Sigmoid colon (tissue), 7 donors: ENCODE data around the gene GNB5. TPM values are rescaled to one million over a fixed set of nuclear protein-coding genes. Genes with fewer than 3 reads are reported as not detected.

Source experiments
- DNase-seq: peaks from one replicate; pipeline ENCODE4 v3.0.0-alpha.2; 2019
- H3K27ac ChIP-seq, 4 donors: fragments of 200-600 bp; sonication (generic); one replicate each; pipeline ENCODE4 v1.5.1; 2016 to 2019; ENCODE audit warnings: mild to moderate bottlenecking in 1 of 4
- H3K27me3 ChIP-seq, 3 donors: fragments of 200-600 bp; sonication (generic); one replicate each; pipeline ENCODE4 v1.5.1; 2019; ENCODE audit warnings: mild to moderate bottlenecking in 1 of 3
- H3K36me3 ChIP-seq, 4 donors: fragments of 200-600 bp; sonication (generic); one replicate each; pipeline ENCODE4 v1.5.1; 2016 to 2019
- H3K4me1 ChIP-seq, 4 donors: fragments of 200-600 bp; sonication (generic); one replicate each; pipeline ENCODE4 v1.5.1; 2017 to 2019
- H3K4me3 ChIP-seq, 4 donors: fragments of 200-600 bp; sonication (generic); one replicate each; pipeline ENCODE4 v1.5.1; 2017 to 2019; ENCODE audit warnings: mild to moderate bottlenecking in 2 of 4, moderate library complexity in 1 of 4
- H3K9me3 ChIP-seq, 4 donors: fragments of 200-600 bp in 3 of 4; sonication (generic) in 3 of 4; one replicate each; pipeline versions ENCODE4 v1.5.1 to v1.6.1; 2013 to 2019
- EP300 ChIP-seq, 4 donors: sonication (generic); formaldehyde crosslinking; IDR thresholded peaks; one replicate each; pipeline ENCODE4 v1.6.1; 2017; ENCODE audit warnings: antibody characterized with exemption in 4 of 4
- POLR2A ChIP-seq, 2 donors: fragments of 450-650 bp; IDR thresholded peaks; one replicate each; pipeline ENCODE4 v1.6.1; 2016; ENCODE audit warnings: antibody characterized with exemption in 2 of 2, mild to moderate bottlenecking in 2 of 2, moderate library complexity in 2 of 2
- POLR2AphosphoS5 ChIP-seq, 4 donors: sonication (generic); formaldehyde crosslinking; IDR thresholded peaks; one replicate each; pipeline ENCODE4 v1.6.1; 2017; ENCODE audit warnings: antibody characterized with exemption in 4 of 4
- WGBS, 2 donors: extraction: QIAGEN DNeasy Blood & Tissue Kit; methylation state at CpG; one replicate each; pipeline ENCODE4 v1.1.7; 2013; 5-methylcytosine and 5-hydroxymethylcytosine counted together
- intact Hi-C: fragments of 100-400 bp; cut with DNase I; formaldehyde crosslinking; loops from one replicate; pipeline ENCODE4 v1.15.1; 2023
- polyA plus RNA-seq, 3 donors: library from polyadenylated mRNA; stranded (reverse); fragments of 200-250 nt; gene quantifications; one replicate each; pipeline ENCODE4 v1.2.3, GENCODE V29; 2013
- total RNA-seq, 4 donors: library from RNA; depleted of rRNA; stranded (reverse); fragments of >200 nt; gene quantifications; one replicate each; pipeline ENCODE4 v1.1.0, GENCODE V29; 2016
- TF ChIP-seq, protein P1 (sequence below), 4 experiments: fragments of 450-650 bp in 3 of 4; fragments of 200-600 bp in 1 of 4; IDR thresholded peaks; one replicate each; pipeline ENCODE4 v1.5.1; 2016 to 2019; ENCODE audit warnings: antibody characterized with exemption in 4 of 4, mild to moderate bottlenecking in 3 of 4, moderate library complexity in 2 of 4
- donor health status: healthy with polysubstance abuse.
- donor health status: Bipolar disorder and iron deficiency.
- donor health status: healthy.

GNB5 gene
- total and polyA plus RNA-seq, 7 donors: 7.8 to 39.9 (median 31.9) TPM

DNA sequence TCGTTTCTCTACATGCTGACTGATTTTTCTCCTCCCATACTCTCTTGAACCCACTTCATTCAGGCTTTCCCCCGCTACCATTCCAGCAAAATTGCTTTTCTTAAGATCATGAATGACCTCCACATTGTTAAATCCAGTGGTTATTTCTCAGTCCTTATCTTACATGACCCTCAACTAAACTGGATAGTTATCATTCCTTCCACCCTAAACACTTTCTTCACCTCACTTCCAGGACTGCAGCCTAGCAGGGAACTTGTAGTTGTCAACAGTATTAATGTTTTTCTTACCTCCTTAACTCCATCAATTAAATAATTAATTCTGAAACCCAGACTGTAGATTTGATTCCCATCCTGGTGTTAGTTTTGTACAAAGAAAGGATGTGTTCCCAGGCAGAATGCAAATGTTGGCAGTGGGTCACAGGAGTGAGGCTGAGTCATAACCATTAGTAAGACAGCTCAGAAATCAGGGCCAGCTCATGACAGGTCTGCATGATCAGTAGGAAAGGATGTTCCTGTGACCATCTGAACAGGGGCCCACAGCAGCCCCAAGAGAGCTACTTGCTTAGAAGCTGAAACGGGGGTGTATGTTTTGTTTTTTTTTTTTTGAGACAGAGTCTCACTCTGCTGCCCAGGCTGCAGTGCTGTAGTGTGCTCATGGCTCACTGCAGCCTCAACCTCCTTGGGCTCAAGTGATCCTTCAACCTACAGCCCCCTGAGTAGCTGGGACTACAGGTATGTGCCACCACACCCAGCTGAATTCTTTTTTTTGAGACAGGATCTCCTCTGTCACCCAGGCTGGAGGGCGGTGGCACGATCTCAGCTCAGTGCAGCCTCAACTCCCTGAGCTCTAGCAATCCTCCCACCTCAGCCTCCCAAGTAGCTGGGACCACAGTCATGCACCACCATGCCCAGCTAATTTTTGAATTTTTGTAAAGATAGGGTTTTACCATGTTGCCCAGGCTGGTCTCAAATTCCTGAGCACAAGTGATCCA, 87.7 kb downstream of the GNB5 start:
- intact Hi-C loops: no loop called here
- Histone ChIP-seq H3K36me3 (no peaks in the 10 kb centered on the region), H3K27ac (peak overlapping the region in 1 of 4 donors; percentile 61), H3K4me1 (peaks cover 0 to 11% (median 8%) of the 10 kb centered on the region in 4 donors), H3K9me3 (no peaks in the 10 kb centered on the region), H3K27me3 (peaks cover 0 to 4% (median 3%) of the 10 kb centered on the region in 3 donors), H3K4me3 (no peak overlapping the region)
- peak in 1 of 4 donors; percentile 66 for TF ChIP-seq POLR2AphosphoS5 (IDR thresholded peaks at IDR 0.05)
- no peak for TF ChIP-seq POLR2A (IDR thresholded peaks at IDR 0.05)
- TF ChIP-seq, protein P1, sequence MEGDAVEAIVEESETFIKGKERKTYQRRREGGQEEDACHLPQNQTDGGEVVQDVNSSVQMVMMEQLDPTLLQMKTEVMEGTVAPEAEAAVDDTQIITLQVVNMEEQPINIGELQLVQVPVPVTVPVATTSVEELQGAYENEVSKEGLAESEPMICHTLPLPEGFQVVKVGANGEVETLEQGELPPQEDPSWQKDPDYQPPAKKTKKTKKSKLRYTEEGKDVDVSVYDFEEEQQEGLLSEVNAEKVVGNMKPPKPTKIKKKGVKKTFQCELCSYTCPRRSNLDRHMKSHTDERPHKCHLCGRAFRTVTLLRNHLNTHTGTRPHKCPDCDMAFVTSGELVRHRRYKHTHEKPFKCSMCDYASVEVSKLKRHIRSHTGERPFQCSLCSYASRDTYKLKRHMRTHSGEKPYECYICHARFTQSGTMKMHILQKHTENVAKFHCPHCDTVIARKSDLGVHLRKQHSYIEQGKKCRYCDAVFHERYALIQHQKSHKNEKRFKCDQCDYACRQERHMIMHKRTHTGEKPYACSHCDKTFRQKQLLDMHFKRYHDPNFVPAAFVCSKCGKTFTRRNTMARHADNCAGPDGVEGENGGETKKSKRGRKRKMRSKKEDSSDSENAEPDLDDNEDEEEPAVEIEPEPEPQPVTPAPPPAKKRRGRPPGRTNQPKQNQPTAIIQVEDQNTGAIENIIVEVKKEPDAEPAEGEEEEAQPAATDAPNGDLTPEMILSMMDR (IDR thresholded peaks at IDR 0.05): no peak
- peak; percentile 91 for DNase-seq
- WGBS, 2 donors: 78 to 83% methylated on average over 5 of the region's 5 CpGs

DNA sequence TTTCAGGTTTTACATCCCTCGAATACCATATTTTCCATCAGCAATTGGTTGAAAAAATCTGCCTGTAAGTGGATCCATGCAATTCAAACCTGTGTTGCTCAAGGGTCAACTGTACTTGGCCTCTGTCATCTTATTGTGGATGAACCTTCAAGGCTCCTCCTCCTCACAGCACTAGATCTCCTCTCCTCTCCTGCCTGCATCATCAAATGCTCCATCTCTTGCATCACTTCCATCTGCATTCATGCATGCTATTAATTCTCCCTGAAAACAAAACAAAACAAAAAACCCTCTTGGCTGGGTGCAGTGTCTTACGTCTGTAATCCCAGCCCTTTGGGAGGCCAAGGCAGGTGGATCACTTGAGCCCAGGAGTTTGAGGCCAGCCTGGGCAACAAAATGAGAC, 88.7 kb downstream of the GNB5 start:
- DNase-seq: no peak
- Histone ChIP-seq H3K9me3 (no peaks in the 10 kb centered on the region), H3K4me3 (no peak overlapping the region), H3K4me1 (peaks cover 0 to 11% (median 8%) of the 10 kb centered on the region in 4 donors), H3K36me3 (no peaks in the 10 kb centered on the region), H3K27me3 (no peaks in the 10 kb centered on the region), H3K27ac (peak overlapping the region in 1 of 4 donors; percentile 61)
- 87 to 91% methylated on average over 2 of the region's 2 CpGs for WGBS, 2 donors
- TF ChIP-seq POLR2AphosphoS5 (IDR thresholded peaks at IDR 0.05): no peak
- no peak for TF ChIP-seq EP300 (IDR thresholded peaks at IDR 0.05)
- no peak for TF ChIP-seq POLR2A (IDR thresholded peaks at IDR 0.05)
- TF ChIP-seq, protein P1 (IDR thresholded peaks at IDR 0.05): no peak
- intact Hi-C loops: no loop called here

DNA sequence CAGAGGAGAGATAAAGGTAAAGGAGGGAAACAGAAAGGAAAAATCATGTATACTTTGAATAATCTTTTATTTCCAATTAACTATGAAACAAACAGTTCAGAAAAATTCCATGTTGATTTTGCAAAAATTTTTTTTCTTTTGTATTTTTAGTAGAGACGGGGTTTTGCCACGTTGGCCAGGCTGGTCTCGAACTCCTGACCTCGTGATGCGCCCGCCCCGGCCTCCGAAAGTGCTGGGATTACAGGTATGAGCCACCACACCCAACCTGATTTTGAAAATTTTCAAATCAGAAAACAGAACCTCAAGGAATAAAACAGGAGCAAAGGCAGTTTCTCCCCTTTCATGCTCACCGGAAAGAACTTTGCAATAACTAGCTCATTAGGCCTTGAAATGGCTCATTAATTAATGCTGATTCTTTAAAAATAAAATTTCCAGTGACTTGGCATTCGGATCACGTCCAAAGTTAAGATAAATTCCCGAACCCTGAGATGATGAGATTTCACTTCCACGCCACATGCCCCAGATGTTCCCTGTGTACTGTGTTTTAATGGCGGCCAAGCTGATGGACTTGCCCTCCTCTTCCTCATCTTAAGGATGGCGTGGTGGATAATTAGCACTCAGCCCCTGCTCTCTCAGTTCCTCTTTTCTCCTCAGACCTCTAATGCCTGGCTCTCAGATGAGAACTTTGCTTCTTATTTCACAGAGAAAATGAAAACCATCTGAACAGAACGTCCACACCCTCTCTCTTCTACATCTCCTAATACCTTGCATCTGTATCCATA, 89.5 kb downstream of the GNB5 start:
- H3K4me1 ChIP-seq: peaks cover 0 to 11% (median 8%) of the 10 kb centered on the region in 4 donors
- H3K4me3 ChIP-seq: no peak overlapping the region
- peak overlapping the region in 1 of 4 donors; percentile 61 for H3K27ac ChIP-seq
- TF ChIP-seq EP300 (IDR thresholded peaks at IDR 0.05): no peak
- TF ChIP-seq POLR2AphosphoS5 (IDR thresholded peaks at IDR 0.05): no peak
- TF ChIP-seq POLR2A (IDR thresholded peaks at IDR 0.05): no peak
- TF ChIP-seq, protein P1 (IDR thresholded peaks at IDR 0.05): no peak
- H3K9me3 ChIP-seq: no peaks in the 10 kb centered on the region
- no peak for DNase-seq
- no peaks in the 10 kb centered on the region for H3K36me3 ChIP-seq
- no peaks in the 10 kb centered on the region for H3K27me3 ChIP-seq
- intact Hi-C loops: no loop called here
- WGBS, 2 donors: 91 to 93% methylated on average over 16 of the region's 16 CpGs

DNA sequence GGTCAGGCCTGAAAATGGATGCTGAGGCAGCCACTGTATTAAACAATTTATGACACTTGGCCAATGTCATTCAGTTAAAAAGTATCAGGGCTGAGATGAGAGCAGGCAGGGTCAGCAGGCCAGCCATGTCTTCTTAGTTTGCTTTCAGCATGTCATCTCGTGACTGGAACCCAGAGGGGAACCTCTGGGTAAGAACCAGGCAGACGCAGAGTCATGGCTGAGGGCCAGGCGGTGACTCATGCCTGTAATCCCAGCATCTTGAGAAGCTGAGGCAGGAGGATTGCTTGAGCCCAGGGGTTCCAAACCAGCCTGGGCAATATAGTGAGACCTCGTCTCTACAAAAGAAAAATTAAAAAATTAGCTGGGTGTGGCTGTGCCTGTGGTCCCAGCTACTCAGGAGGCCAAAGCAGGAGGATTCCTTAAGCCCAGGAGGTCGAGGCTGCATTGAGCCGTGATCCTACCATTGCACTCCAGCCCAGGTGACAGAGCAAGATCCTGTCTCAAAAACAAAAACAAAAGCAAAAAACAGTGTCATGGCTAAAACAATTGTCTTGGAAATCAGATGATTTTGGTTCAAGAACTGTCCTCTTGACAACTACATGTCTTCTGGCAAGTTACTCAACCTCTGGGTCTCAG, 90.3 kb downstream of the GNB5 start:
- H3K36me3 ChIP-seq: no peaks in the 10 kb centered on the region
- no peak overlapping the region for H3K27ac ChIP-seq
- H3K4me1 ChIP-seq: peaks cover 0 to 11% (median 8%) of the 10 kb centered on the region in 4 donors
- peak; percentile 93 for DNase-seq
- intact Hi-C loops: no loop called here
- H3K27me3 ChIP-seq: no peaks in the 10 kb centered on the region
- no peaks in the 10 kb centered on the region for H3K9me3 ChIP-seq
- no peak overlapping the region for H3K4me3 ChIP-seq
- 73 to 76% methylated on average over 6 of the region's 6 CpGs for WGBS, 2 donors
- TF ChIP-seq, protein P1 (IDR thresholded peaks at IDR 0.05): no peak
- TF ChIP-seq POLR2AphosphoS5 (IDR thresholded peaks at IDR 0.05): peak in 1 of 4 donors; percentile 74
- no peak for TF ChIP-seq POLR2A (IDR thresholded peaks at IDR 0.05)
- TF ChIP-seq EP300 (IDR thresholded peaks at IDR 0.05): peak in 1 of 4 donors; percentile 9
